SU-DHL-6 (cell line): ENCODE results near the gene PGLYRP3.
"Not testable (repeated sequence)": the region's sequence is repeated elsewhere in the genome, so short reads cannot be mapped to it uniquely, and the experiment has no call there.

Source experiments
- EZH2phosphoT487 ChIP-seq: fragments of 200-600 bp; sonication (generic), shearing (Covaris generic); conservative IDR thresholded peaks from 2 replicates; pipeline ENCODE4 v1.6.1; 2018; ENCODE audit warnings: mild to moderate bottlenecking, antibody characterized with exemption, low read length, moderate library complexity, mixed read lengths
- TF ChIP-seq, protein P1 (sequence below): fragments of 200-600 bp; sonication (generic); IDR thresholded peaks from one replicate; pipeline ENCODE4 v1.5.1; 2017; ENCODE audit warnings: antibody characterized with exemption, mild to moderate bottlenecking, low read length, moderate library complexity; ENCODE audit not compliant: insufficient read depth, poor library complexity, severe bottlenecking

DNA sequence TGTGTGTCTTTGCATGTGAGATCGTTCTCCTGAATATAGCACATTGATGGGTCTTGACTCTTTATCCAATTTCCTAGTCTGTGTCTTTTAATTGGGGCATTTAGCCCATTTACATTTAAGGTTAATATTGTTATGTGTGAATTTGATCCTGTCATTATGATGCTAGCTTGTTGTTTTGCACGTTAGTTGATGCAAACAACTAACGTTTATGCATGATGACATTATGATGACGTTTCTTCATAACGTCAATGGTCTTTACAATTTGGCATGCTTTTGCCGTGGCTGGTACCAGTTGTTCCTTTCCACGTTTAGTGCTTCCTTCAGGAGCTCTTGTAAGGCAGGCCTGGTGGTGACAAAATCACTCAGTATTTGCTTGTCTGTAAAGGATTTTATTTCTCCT, 5.4 kb upstream of the PGLYRP3 start:
- TF ChIP-seq, protein P1, sequence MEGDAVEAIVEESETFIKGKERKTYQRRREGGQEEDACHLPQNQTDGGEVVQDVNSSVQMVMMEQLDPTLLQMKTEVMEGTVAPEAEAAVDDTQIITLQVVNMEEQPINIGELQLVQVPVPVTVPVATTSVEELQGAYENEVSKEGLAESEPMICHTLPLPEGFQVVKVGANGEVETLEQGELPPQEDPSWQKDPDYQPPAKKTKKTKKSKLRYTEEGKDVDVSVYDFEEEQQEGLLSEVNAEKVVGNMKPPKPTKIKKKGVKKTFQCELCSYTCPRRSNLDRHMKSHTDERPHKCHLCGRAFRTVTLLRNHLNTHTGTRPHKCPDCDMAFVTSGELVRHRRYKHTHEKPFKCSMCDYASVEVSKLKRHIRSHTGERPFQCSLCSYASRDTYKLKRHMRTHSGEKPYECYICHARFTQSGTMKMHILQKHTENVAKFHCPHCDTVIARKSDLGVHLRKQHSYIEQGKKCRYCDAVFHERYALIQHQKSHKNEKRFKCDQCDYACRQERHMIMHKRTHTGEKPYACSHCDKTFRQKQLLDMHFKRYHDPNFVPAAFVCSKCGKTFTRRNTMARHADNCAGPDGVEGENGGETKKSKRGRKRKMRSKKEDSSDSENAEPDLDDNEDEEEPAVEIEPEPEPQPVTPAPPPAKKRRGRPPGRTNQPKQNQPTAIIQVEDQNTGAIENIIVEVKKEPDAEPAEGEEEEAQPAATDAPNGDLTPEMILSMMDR = not testable (repeated sequence)
- not testable (repeated sequence) for TF ChIP-seq EZH2phosphoT487
